H4 (cell line): ENCODE data around the gene APOB. TPM values are rescaled to one million over a fixed set of nuclear protein-coding genes. Genes with fewer than 3 reads are reported as not detected.

Experiments
- DNase-seq: peaks from one replicate; pipeline ENCODE4 v3.0.0-alpha.2; 2015; ENCODE audit warnings: low spot score
- total RNA-seq: library from RNA; depleted of rRNA; stranded (reverse); fragments of >200 nt; shearing (Covaris generic); gene quantifications from 2 replicates; pipeline ENCODE4 v1.2.3, GENCODE V29; 2014

The APOB gene
- total RNA-seq, 1 experiment from 2014 or later = not detected

- no peak for DNase-seq
These were observed 40.2 kb downstream of the APOB start for GRCh38 chr2:21003572-21004180.

GRCh38 chr2:21002814-21003192 is 41.1 kb downstream of the APOB start:
- DNase-seq = no peak

- no peak for DNase-seq
These were observed 41.7 kb downstream of the APOB start for GRCh38 chr2:21001988-21002813.

- DNase-seq = no peak
These were observed 42.5 kb downstream of the APOB start for GRCh38 chr2:21001225-21001946.

- DNase-seq = no peak
These were observed 43.8 kb downstream of the APOB start for GRCh38 chr2:20999906-21000645.

GRCh38 chr2:20998972-20999905 is 44.6 kb downstream of the APOB start:
- no peak for DNase-seq

- DNase-seq = no peak
These were observed 45.7 kb downstream of the APOB start for GRCh38 chr2:20997953-20998722.

GRCh38 chr2:20994130-20994529 is 49.7 kb downstream of the APOB start:
- DNase-seq = no peak

- DNase-seq = no peak
These were observed 51.6 kb downstream of the APOB start for GRCh38 chr2:20992201-20992711.

- DNase-seq = no peak
These were observed 53.1 kb downstream of the APOB start for GRCh38 chr2:20990442-20991430.

GRCh38 chr2:20989404-20989803 is 54.5 kb downstream of the APOB start:
- DNase-seq = no peak

GRCh38 chr2:20988905-20989304 is 55.0 kb downstream of the APOB start:
- DNase-seq = no peak

- no peak for DNase-seq
These were observed 57.6 kb downstream of the APOB start for GRCh38 chr2:20986024-20986939.

- no peak for DNase-seq
These were observed 58.8 kb downstream of the APOB start for GRCh38 chr2:20985062-20985461.

GRCh38 chr2:20984408-20984807 is 59.5 kb downstream of the APOB start:
- no peak for DNase-seq

- DNase-seq = no peak
These were observed 60.0 kb downstream of the APOB start for GRCh38 chr2:20983844-20984243.

GRCh38 chr2:20982861-20983260 is 61.0 kb downstream of the APOB start:
- no peak for DNase-seq
